ENCODE data around the gene DCTN4. TPM values are rescaled to one million over a fixed set of nuclear protein-coding genes. Genes with fewer than 3 reads are reported as not detected.

DCTN4 gene
- total and polyA plus RNA-seq, 2 experiments from 2014 or later: 22.9 to 63.9 TPM

DNA sequence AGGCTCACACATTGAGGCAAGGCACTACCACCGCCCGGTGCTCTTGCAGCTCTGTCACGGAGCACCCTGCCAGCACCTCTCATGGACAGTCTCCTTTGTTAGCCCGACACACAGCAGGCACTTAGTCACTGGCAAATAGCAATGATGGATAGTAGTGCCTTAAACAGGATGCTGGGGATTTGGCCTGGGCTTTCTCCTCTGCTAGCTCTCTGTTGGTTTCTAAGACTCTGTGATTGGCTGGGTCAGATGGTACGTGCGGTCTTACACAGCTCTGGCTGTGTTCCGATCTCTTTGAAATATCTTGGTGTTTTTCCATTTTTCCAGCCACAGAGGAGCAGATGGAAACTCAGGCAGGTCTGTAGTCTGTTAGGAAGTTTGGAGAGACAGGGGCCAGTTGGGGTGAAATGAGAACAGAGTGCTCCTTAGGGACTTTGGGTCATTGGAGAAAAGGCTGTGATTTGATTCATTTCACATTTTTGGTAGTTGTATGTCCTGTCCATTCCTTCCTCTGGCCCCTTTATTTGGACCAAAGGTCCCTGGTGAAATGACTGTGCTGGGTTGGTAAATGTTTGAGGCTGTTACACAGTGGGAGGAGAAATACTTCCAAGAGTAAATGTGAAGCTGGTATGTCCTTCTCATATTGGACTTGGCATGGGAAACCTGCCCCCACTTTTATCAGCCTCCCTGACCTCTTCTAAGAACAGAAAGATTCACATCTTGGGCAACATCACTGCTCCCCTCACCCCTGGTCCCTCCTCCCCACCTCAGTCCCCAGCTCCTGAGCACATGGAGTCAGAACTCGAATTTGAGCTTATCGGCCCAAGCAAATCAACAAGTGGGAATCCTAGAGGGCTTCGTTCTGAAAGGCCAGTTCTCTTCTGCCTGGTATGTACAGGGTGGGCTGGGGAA is 23.1 kb upstream of the DCTN4 start:
- H3K9me3 ChIP-seq (ENCODE audit: low read depth): no peaks in the 10 kb centered on the region
- H3K27ac ChIP-seq: peak overlapping the region; percentile 83
- no peaks in the 10 kb centered on the region for H3K36me3 ChIP-seq (replicated peaks; ENCODE audit: insufficient read depth, low read depth)
- H3K4me2 ChIP-seq: peak overlapping the region; percentile 77
- H3K9me2 ChIP-seq (replicated peaks; ENCODE audit: insufficient read depth): no peaks in the 10 kb centered on the region
- no peaks in the 10 kb centered on the region for H3K27me3 ChIP-seq
- no peak for TF ChIP-seq CTCF (IDR thresholded peaks at IDR 0.05; ENCODE audit: poor library complexity)
- no peak overlapping the region for H2AFZ ChIP-seq
- peaks cover 68% of the 10 kb centered on the region for H3K79me2 ChIP-seq
- no peak overlapping the region for H3K4me3 ChIP-seq
- H4K20me1 ChIP-seq (ENCODE audit: insufficient read depth, poor library complexity, severe bottlenecking): no peaks in the 10 kb centered on the region
- H3K4me1 ChIP-seq (ENCODE audit: insufficient read depth): peaks cover 39% of the 10 kb centered on the region
- WGBS (ENCODE audit: low lambda C conversion rate, missing lambda C conversion rate): 55% methylated on average over 10 of the region's 10 CpGs
- peak; percentile 74 for DNase-seq (ENCODE audit: low spot score)

- H3K36me3 ChIP-seq (replicated peaks; ENCODE audit: insufficient read depth, low read depth): no peaks in the 10 kb centered on the region
- H4K20me1 ChIP-seq (ENCODE audit: insufficient read depth, poor library complexity, severe bottlenecking): no peaks in the 10 kb centered on the region
- no peaks in the 10 kb centered on the region for H3K27me3 ChIP-seq
- H3K9me3 ChIP-seq (ENCODE audit: low read depth): no peaks in the 10 kb centered on the region
- peak overlapping the region; percentile 77 for H3K4me2 ChIP-seq
- H3K4me3 ChIP-seq: no peak overlapping the region
- DNase-seq (ENCODE audit: low spot score): no peak
- H3K27ac ChIP-seq: peak overlapping the region; percentile 83
- peaks cover 39% of the 10 kb centered on the region for H3K4me1 ChIP-seq (ENCODE audit: insufficient read depth)
- WGBS (ENCODE audit: low lambda C conversion rate, missing lambda C conversion rate): 61% methylated on average over 5 of the region's 5 CpGs
- H3K79me2 ChIP-seq: peaks cover 56% of the 10 kb centered on the region
- no peaks in the 10 kb centered on the region for H3K9me2 ChIP-seq (replicated peaks; ENCODE audit: insufficient read depth)
- no peak overlapping the region for H2AFZ ChIP-seq
- no peak for TF ChIP-seq EZH2 (IDR thresholded peaks at IDR 0.05; ENCODE audit: borderline replicate concordance)
- no peak for TF ChIP-seq CTCF (IDR thresholded peaks at IDR 0.05; ENCODE audit: poor library complexity)
Observed at GRCh38 chr5:150780816-150781221, 22.0 kb upstream of the DCTN4 start.

- Histone ChIP-seq H3K9me2 (replicated peaks; ENCODE audit: insufficient read depth) (no peaks in the 10 kb centered on the region), H4K20me1 (ENCODE audit: insufficient read depth, poor library complexity, severe bottlenecking) (no peaks in the 10 kb centered on the region), H3K4me2 (peak overlapping the region; percentile 77), H3K4me3 (no peak overlapping the region), H3K4me1 (ENCODE audit: insufficient read depth) (peaks cover 39% of the 10 kb centered on the region), H3K27me3 (no peaks in the 10 kb centered on the region), H3K79me2 (peaks cover 51% of the 10 kb centered on the region), H3K27ac (peak overlapping the region; percentile 83), H3K9me3 (ENCODE audit: low read depth) (no peaks in the 10 kb centered on the region), H2AFZ (no peak overlapping the region), H3K36me3 (replicated peaks; ENCODE audit: insufficient read depth, low read depth) (no peaks in the 10 kb centered on the region)
- 62% methylated on average over 6 of the region's 6 CpGs for WGBS (ENCODE audit: low lambda C conversion rate, missing lambda C conversion rate)
- no peak for DNase-seq (ENCODE audit: low spot score)
- no peak for TF ChIP-seq CTCF (IDR thresholded peaks at IDR 0.05; ENCODE audit: poor library complexity)
- TF ChIP-seq EZH2phosphoT487 (IDR thresholded peaks at IDR 0.05; ENCODE audit: low read depth, severe bottlenecking, unreplicated experiment): no peak
- TF ChIP-seq EZH2 (IDR thresholded peaks at IDR 0.05; ENCODE audit: borderline replicate concordance): no peak
Observed at GRCh38 chr5:150780187-150780692, 21.4 kb upstream of the DCTN4 start.

All from hepatocyte (in vitro differentiated cells).